Right lobe of liver (tissue), 6 donors: Measurements from ENCODE around the gene TMEM253. TPM values are rescaled to one million over a fixed set of nuclear protein-coding genes. Genes with fewer than 3 reads are reported as not detected.

Experiments
- ATAC-seq, 4 donors: fragments of 200-7000 bp; cut with Tn5 transposase; one replicate each; pipeline ENCODE4 v1.9.1; 2020; ENCODE audit warnings: mild to moderate bottlenecking in 4 of 4, moderate library complexity in 4 of 4
- DNase-seq, 3 donors: peaks; one replicate each; pipeline ENCODE4 v3.0.0-alpha.2; 2020
- H3K27ac ChIP-seq, 3 donors: fragments of 200-600 bp; one replicate each; pipeline ENCODE4 v1.8.0; 2022
- H3K27me3 ChIP-seq, 2 donors: fragments of 200-600 bp; one replicate each; pipeline ENCODE4 v1.8.0; 2022
- H3K36me3 ChIP-seq, 4 donors: fragments of 200-600 bp; sonication (generic) in 1 of 4; one replicate each; pipeline versions ENCODE4 v1.5.1 to v1.8.0; 2017 to 2022; ENCODE audit warnings: control low read depth in 1 of 4
- H3K4me1 ChIP-seq, 4 donors: fragments of 200-600 bp; sonication (generic) in 1 of 4; one replicate each; pipeline versions ENCODE4 v1.5.1 to v1.8.0; 2017 to 2022; ENCODE audit warnings: control low read depth in 1 of 4
- H3K4me3 ChIP-seq, 3 donors: fragments of 200-600 bp; one replicate each; pipeline ENCODE4 v1.8.0; 2022
- H3K9me3 ChIP-seq, 4 donors: fragments of 200-600 bp; sonication (generic) in 1 of 4; one replicate each; pipeline versions ENCODE4 v1.5.1 to v1.8.0; 2017 to 2022; ENCODE audit warnings: control low read depth in 1 of 4
- POLR2A ChIP-seq: fragments of 450-650 bp; IDR thresholded peaks from one replicate; pipeline ENCODE4 v1.6.1; 2017; ENCODE audit warnings: antibody characterized with exemption, mild to moderate bottlenecking
- WGBS: methylation state at CpG from one replicate; pipeline ENCODE4 v1.1.6; 2018; ENCODE audit warnings: low coverage, low lambda C conversion rate; ENCODE audit not compliant: insufficient coverage; ENCODE audit errors: missing lambda C conversion rate; 5-methylcytosine and 5-hydroxymethylcytosine counted together
- intact Hi-C, 2 donors: fragments of 100-400 bp; cut with DNase I; formaldehyde crosslinking; loops; one replicate each; pipeline versions ENCODE4 v1.11.2 to v1.14.1; 2022
- total RNA-seq, 6 experiments: library from RNA; depleted of rRNA in 2 of 6; stranded (reverse); fragments of >200 nt in 2 of 6; fragmentation: NEBNext Ultra II Directional in 3 of 6; extraction: Animal tissue kit (Norgen Biotek cat#: 25700) in 3 of 6; gene quantifications; one replicate each; pipeline versions ENCODE4 v1.1.0 to v1.2.4, GENCODE V29; 2016 to 2023
- TF ChIP-seq, protein P1 (sequence below), 4 donors: fragments of 200-600 bp in 3 of 4; fragments of 450-650 bp in 1 of 4; IDR thresholded peaks; one replicate each; pipeline versions ENCODE4 v1.5.1 to v1.8.0; 2016 to 2022; ENCODE audit warnings: antibody characterized with exemption in 4 of 4, mild to moderate bottlenecking in 2 of 4
- donor health status: DM: no; HTN: yes; CAD: no.
- donor health status: DM: no; HTN: no; CAD: no.
- donor health status: DM: no; HTN: no; CAD: no.
- donor health status: DM: no; HTN: yes; CAD: no.
- donor health status: DM: no; HTN: yes; CAD: no.

The TMEM253 gene
- total RNA-seq, 6 experiments from 2014 or later, result 0.20 to 1.2 (median 0.38) TPM; not detected in 2

GRCh38 chr14:21097636-21098075 lies 3.2 kb upstream of the TMEM253 start:
- peaks cover 0 to 13% (median 4%) of the 10 kb centered on the region in 4 donors for H3K4me1 ChIP-seq
- H3K9me3 ChIP-seq, result no peaks in the 10 kb centered on the region
- H3K27ac ChIP-seq, result peak overlapping the region in 2 of 3 donors; percentile 33 to 57
- intact Hi-C loops, result loop anchor here in 1 of 2 donors (10.0 kb wide), 1 partner anchor 83 kb away; no protein-coding TSS in a partner anchor
- no peaks in the 10 kb centered on the region for H3K27me3 ChIP-seq
- WGBS, result no CpG with 5 or more reads among the region's 19 CpGs
- H3K36me3 ChIP-seq, result no peaks in the 10 kb centered on the region
- TF ChIP-seq, protein P1, sequence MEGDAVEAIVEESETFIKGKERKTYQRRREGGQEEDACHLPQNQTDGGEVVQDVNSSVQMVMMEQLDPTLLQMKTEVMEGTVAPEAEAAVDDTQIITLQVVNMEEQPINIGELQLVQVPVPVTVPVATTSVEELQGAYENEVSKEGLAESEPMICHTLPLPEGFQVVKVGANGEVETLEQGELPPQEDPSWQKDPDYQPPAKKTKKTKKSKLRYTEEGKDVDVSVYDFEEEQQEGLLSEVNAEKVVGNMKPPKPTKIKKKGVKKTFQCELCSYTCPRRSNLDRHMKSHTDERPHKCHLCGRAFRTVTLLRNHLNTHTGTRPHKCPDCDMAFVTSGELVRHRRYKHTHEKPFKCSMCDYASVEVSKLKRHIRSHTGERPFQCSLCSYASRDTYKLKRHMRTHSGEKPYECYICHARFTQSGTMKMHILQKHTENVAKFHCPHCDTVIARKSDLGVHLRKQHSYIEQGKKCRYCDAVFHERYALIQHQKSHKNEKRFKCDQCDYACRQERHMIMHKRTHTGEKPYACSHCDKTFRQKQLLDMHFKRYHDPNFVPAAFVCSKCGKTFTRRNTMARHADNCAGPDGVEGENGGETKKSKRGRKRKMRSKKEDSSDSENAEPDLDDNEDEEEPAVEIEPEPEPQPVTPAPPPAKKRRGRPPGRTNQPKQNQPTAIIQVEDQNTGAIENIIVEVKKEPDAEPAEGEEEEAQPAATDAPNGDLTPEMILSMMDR (IDR thresholded peaks at IDR 0.05), result no peak
- no peak for TF ChIP-seq POLR2A
- peak overlapping the region in 2 of 3 donors; percentile 26 to 54 for H3K4me3 ChIP-seq
- DNase-seq (no peak), ATAC-seq (peak; percentile 12 to 34 (median 25))

GRCh38 chr14:21098076-21098891 lies 2.6 kb upstream of the TMEM253 start, which contains the start of gene ZNF219:
ZNF219 (minus strand) TSS chr14:21098655; CDS start chr14:21093591, 5,064 bp downstream.
- Histone ChIP-seq H3K36me3 (no peaks in the 10 kb centered on the region), H3K27ac (peak within 1 kb of the TSS; percentile 52 to 73 (median 57)), H3K27me3 (no peaks in the 10 kb centered on the region), H3K4me1 (peaks cover 0 to 19% (median 7%) of the 10 kb centered on the region in 4 donors), H3K9me3 (no peaks in the 10 kb centered on the region), H3K4me3 (peak within 1 kb of the TSS; percentile 44 to 59 (median 54))
- TF ChIP-seq, protein P1 (IDR thresholded peaks at IDR 0.05), result no peak
- TF ChIP-seq POLR2A, result no peak
- DNase-seq (peak in 2 of 3 donors; percentile 66 to 68), ATAC-seq (peak; percentile 49 to 63 (median 50))
- intact Hi-C loops, result loop anchor here in 1 of 2 donors (10.0 kb wide), 1 partner anchor 83 kb away; no protein-coding TSS in a partner anchor
- 0% methylated on average over 5 of the region's 90 CpGs for WGBS

DNA sequence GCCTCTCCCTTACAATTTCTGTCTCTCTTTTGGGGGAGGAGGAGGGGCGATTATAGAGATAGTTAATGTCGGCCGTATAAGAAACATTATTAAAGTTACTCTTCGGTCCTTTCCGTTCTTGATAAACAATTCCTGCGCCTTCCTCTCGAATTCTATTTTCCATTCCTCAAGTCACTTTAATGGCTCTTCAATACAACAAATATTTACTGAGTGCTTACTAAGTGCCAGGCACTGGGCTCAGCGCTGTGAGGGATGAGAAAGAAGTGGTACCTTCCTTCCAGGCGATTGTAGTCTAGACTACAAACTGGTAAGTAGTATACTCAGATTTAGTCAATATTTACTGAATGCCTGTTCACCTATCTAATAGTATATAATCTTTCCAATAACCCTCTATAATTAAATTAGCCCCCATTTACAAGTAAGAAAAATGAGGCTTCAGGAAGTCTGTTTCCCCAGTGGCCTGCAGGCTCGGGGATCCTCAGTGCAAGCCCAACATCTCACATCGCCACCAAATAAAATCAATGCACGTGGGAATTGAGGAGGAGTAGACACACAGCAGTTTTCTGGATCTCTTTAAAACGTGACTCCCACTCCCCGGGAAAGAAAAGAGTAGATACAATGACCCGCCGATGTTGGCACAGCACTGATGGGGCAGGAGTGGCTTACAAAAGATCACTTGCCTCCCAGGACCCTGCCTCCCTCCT lies 1.8 kb upstream of the TMEM253 start:
- Histone ChIP-seq H3K4me3 (peak overlapping the region; percentile 44 to 59 (median 54)), H3K36me3 (no peaks in the 10 kb centered on the region), H3K4me1 (peaks cover 0 to 20% (median 8%) of the 10 kb centered on the region in 4 donors), H3K27me3 (no peaks in the 10 kb centered on the region), H3K9me3 (no peaks in the 10 kb centered on the region), H3K27ac (peak overlapping the region; percentile 52 to 73 (median 57))
- no peak for TF ChIP-seq POLR2A
- TF ChIP-seq, protein P1 (IDR thresholded peaks at IDR 0.05), result no peak
- DNase-seq (no peak), ATAC-seq (no peak)
- 12% methylated on average over 16 of the region's 16 CpGs for WGBS
- intact Hi-C loops, result loop anchor here in 1 of 2 donors (10.0 kb wide), 1 partner anchor 84 kb away; no protein-coding TSS in a partner anchor

GRCh38 chr14:21099596-21099985 lies 1.3 kb upstream of the TMEM253 start:
- Histone ChIP-seq H3K4me3 (no peak overlapping the region), H3K27ac (no peak overlapping the region), H3K27me3 (no peaks in the 10 kb centered on the region), H3K9me3 (no peaks in the 10 kb centered on the region), H3K4me1 (peaks cover 0 to 23% (median 8%) of the 10 kb centered on the region in 4 donors), H3K36me3 (no peaks in the 10 kb centered on the region)
- TF ChIP-seq POLR2A, result no peak
- TF ChIP-seq, protein P1 (IDR thresholded peaks at IDR 0.05), result no peak
- whole genome bisulfite sequencing, result 85% methylated on average over 5 of the region's 5 CpGs
- intact Hi-C loops, result loop anchor here in 1 of 2 donors (10.0 kb wide), 1 partner anchor 85 kb away; no protein-coding TSS in a partner anchor
- no peak for DNase-seq
- no peak for ATAC-seq
